ENCODE measurements around the gene EVI5. TPM values are rescaled to one million over a fixed set of nuclear protein-coding genes. Genes with fewer than 3 reads are reported as not detected.

EVI5 gene
- total and polyA plus RNA-seq, 2 donors (not counting 1 experiment from before 2014, with no cell fraction given), result 1.5 to 36.3 TPM

DNA sequence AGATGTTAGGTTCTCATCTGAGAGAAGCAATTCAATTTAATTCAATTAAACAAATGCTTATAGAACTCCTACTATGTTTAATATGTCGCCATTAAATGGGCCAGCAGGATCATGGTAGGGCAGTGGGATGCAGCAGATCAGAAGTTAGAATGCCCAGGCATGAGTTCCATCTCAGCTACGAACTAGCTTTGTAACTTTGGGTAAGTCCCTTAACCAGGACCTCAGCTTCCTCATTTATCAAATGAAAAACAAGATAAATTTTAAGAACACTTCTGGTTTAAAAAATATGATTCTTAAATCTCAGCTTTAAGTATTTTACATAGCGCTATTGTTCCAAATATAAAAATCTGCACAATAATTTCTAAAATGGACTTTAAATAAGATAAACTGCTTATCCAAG is 230.7 kb downstream of the EVI5 start:
- Mint-ChIP-seq H3K27ac (no peak overlapping the region), H3K4me1 (peaks cover 6% of the 10 kb centered on the region), H3K27me3 (no peaks in the 10 kb centered on the region), H3K4me3 (no peak overlapping the region), H3K9me3 (ENCODE audit: insufficient read depth) (no peaks in the 10 kb centered on the region)
- no peak overlapping the region for H2AFZ ChIP-seq (ENCODE audit: insufficient read depth, low read depth, low read length, poor library complexity, severe bottlenecking)
- ChIA-PET POLR2A (no interaction called here), CTCF (interaction anchor here (0.6 to 1.0 kb wide), 3 partner anchors 42 to 558 kb away, joined by 3 to 4 read pairs (median 3); no protein-coding TSS in a partner anchor)
- intact Hi-C loops (cut with micrococcal nuclease), result no loop called here
- H3K9me3 ChIP-seq (ENCODE audit: control extremely low read depth in 1 of 3, control insufficient read depth in 2 of 3, insufficient read depth in 1 of 3, low read length in 2 of 3), result no peaks in the 10 kb centered on the region
- no peaks in the 10 kb centered on the region for H3K79me2 ChIP-seq (ENCODE audit: control insufficient read depth, insufficient read depth, low read length)
- no peaks in the 10 kb centered on the region for H3K27me3 ChIP-seq (replicated peaks in 1 of 4; ENCODE audit: control extremely low read depth in 1 of 4, control insufficient read depth in 3 of 4, insufficient read depth in 4 of 4, low read length in 3 of 4)
- no peak overlapping the region for H3K9ac ChIP-seq (ENCODE audit: low read length)
- H3K27ac ChIP-seq (ENCODE audit: low read length in 2 of 2), result no peak overlapping the region
- no peaks in the 10 kb centered on the region for H4K20me1 ChIP-seq (ENCODE audit: control insufficient read depth, insufficient read depth, low read length, poor library complexity, severe bottlenecking)
- TF ChIP-seq EZH2 (IDR thresholded peaks at IDR 0.05; ENCODE audit: borderline replicate concordance, insufficient read depth, low read depth, low read length, poor library complexity, severe bottlenecking) (no peak), CTCF (IDR thresholded peaks at IDR 0.05) (no peak)
- peaks cover 0 to 2% of the 10 kb centered on the region in 2 donors for H3K4me1 ChIP-seq (ENCODE audit: control insufficient read depth in 2 of 2, insufficient read depth in 2 of 2, low read length in 2 of 2)
- no peak overlapping the region for H3K4me3 ChIP-seq (ENCODE audit: control extremely low read depth in 1 of 5, extremely low read depth in 1 of 5, insufficient read depth in 1 of 5, low read depth in 2 of 5, low read length in 4 of 5)
- H3K4me2 ChIP-seq (replicated peaks; ENCODE audit: low read depth, low read length, poor library complexity, severe bottlenecking), result no peak overlapping the region
- no peak for DNase-seq
- H3K36me3 ChIP-seq (replicated peaks in 1 of 2; ENCODE audit: control extremely low read depth in 1 of 2, control insufficient read depth in 1 of 2, extremely low read depth in 1 of 2, insufficient read depth in 2 of 2, low read length in 1 of 2), result no peaks in the 10 kb centered on the region
- ATAC-seq (ENCODE audit: low read depth), result no peak
- WGBS (ENCODE audit: insufficient coverage), result no CpG with 5 or more reads among the region's 3 CpGs

- CTCF ChIA-PET, result interaction anchor here (0.6 kb wide), 1 partner anchor 61 kb away, joined by 4 read pairs; no protein-coding TSS in a partner anchor
- Histone ChIP-seq H2AFZ (ENCODE audit: insufficient read depth, low read depth, low read length, poor library complexity, severe bottlenecking) (no peak overlapping the region), H3K27me3 (replicated peaks in 1 of 4; ENCODE audit: control extremely low read depth in 1 of 4, control insufficient read depth in 3 of 4, insufficient read depth in 4 of 4, low read length in 3 of 4) (no peaks in the 10 kb centered on the region), H3K27ac (ENCODE audit: low read length in 2 of 2) (no peak overlapping the region), H3K79me2 (ENCODE audit: control insufficient read depth, insufficient read depth, low read length) (no peaks in the 10 kb centered on the region), H3K4me1 (ENCODE audit: control insufficient read depth in 2 of 2, insufficient read depth in 2 of 2, low read length in 2 of 2) (peaks cover 0 to 2% of the 10 kb centered on the region in 2 donors), H3K9ac (ENCODE audit: low read length) (no peak overlapping the region), H3K4me2 (replicated peaks; ENCODE audit: low read depth, low read length, poor library complexity, severe bottlenecking) (no peak overlapping the region), H3K9me3 (ENCODE audit: control extremely low read depth in 1 of 3, control insufficient read depth in 2 of 3, insufficient read depth in 1 of 3, low read length in 2 of 3) (no peaks in the 10 kb centered on the region), H3K4me3 (ENCODE audit: control extremely low read depth in 1 of 5, extremely low read depth in 1 of 5, insufficient read depth in 1 of 5, low read depth in 2 of 5, low read length in 4 of 5) (no peak overlapping the region), H4K20me1 (ENCODE audit: control insufficient read depth, insufficient read depth, low read length, poor library complexity, severe bottlenecking) (no peaks in the 10 kb centered on the region), H3K36me3 (replicated peaks in 1 of 2; ENCODE audit: control extremely low read depth in 1 of 2, control insufficient read depth in 1 of 2, extremely low read depth in 1 of 2, insufficient read depth in 2 of 2, low read length in 1 of 2) (no peaks in the 10 kb centered on the region)
- no CpG with 5 or more reads among the region's 1 CpG for WGBS (ENCODE audit: insufficient coverage)
- Mint-ChIP-seq H3K4me1 (peaks cover 6% of the 10 kb centered on the region), H3K27ac (no peak overlapping the region), H3K9me3 (ENCODE audit: insufficient read depth) (no peaks in the 10 kb centered on the region), H3K4me3 (no peak overlapping the region), H3K27me3 (no peaks in the 10 kb centered on the region)
- intact Hi-C loops (cut with micrococcal nuclease), result no loop called here
- no peak for ATAC-seq (ENCODE audit: low read depth)
- DNase-seq, result no peak
- TF ChIP-seq EZH2 (IDR thresholded peaks at IDR 0.05; ENCODE audit: borderline replicate concordance, insufficient read depth, low read depth, low read length, poor library complexity, severe bottlenecking) (no peak), CTCF (IDR thresholded peaks at IDR 0.05) (no peak)
- POLR2A ChIA-PET, result no interaction called here
These were observed 233.0 kb downstream of the EVI5 start for GRCh38 chr1:92551916-92552315.

Data from B cell (primary cell).